Neutrophil (primary cell): ENCODE measurements around the gene S1PR4.
A peak's percentile ranks its signal among the peaks of the same experiment; 100 is the strongest.

ENCODE experiments used
- H3K27ac ChIP-seq: fragments of 200-600 bp; sonication (generic); 2 replicates; pipeline ENCODE4 v1.5.1; 2016; ENCODE audit warnings: mild to moderate bottlenecking, moderate library complexity
- H3K27me3 ChIP-seq: fragments of 200-600 bp; sonication (generic); 2 replicates; pipeline ENCODE4 v1.6.0; 2016; ENCODE audit warnings: mild to moderate bottlenecking
- H3K36me3 ChIP-seq: fragments of 200-600 bp; sonication (generic); 2 replicates; pipeline ENCODE4 v1.5.1; 2017
- H3K4me1 ChIP-seq, 2 experiments: fragments of 200-600 bp in 1 of 2; sonication (generic) in 1 of 2; 1 replicate in 1 of 2; 2 replicates in 1 of 2; pipeline versions ENCODE4 v1.5.1 to v1.6.1; 2013 to 2016; ENCODE audit warnings: low read depth in 1 of 2, low read length in 1 of 2, mild to moderate bottlenecking in 1 of 2, moderate library complexity in 1 of 2; ENCODE audit not compliant: control insufficient read depth in 1 of 2, insufficient read depth in 1 of 2
- H3K4me3 ChIP-seq, 2 experiments: fragments of 200-600 bp in 1 of 2; sonication (generic) in 1 of 2; 1 replicate in 1 of 2; 2 replicates in 1 of 2; pipeline ENCODE4 v1.5.1; 2013 to 2016; ENCODE audit warnings: low read depth in 1 of 2, low read length in 1 of 2, mild to moderate bottlenecking in 1 of 2, moderate library complexity in 1 of 2
- H3K9me3 ChIP-seq: fragments of 200-600 bp; sonication (generic); 2 replicates; pipeline ENCODE4 v1.5.1; 2016
- CTCF ChIP-seq: fragments of 200-600 bp; sonication (generic); IDR thresholded peaks from 2 replicates; pipeline ENCODE4 v1.5.1; 2016; ENCODE audit warnings: antibody characterized with exemption

Gene S1PR4

GRCh38 chr19:3135961-3136683 is 42.4 kb upstream of the S1PR4 start, which contains the start of gene GNA15:
Gene GNA15, plus strand, starts transcription at chr19:3136033. Its CDS starts 418 bp downstream, at chr19:3136451.
- H3K4me3 ChIP-seq = peak within 1 kb of the TSS; percentile 67 to 76
- peak within 1 kb of the TSS; percentile 70 for H3K27ac ChIP-seq

GRCh38 chr19:3136684-3137055 is 41.9 kb upstream of the S1PR4 start:
- peaks cover 46 to 47% of the 10 kb centered on the region in 2 experiments for H3K4me1 ChIP-seq
- no peaks in the 10 kb centered on the region for H3K36me3 ChIP-seq
- H3K4me3 ChIP-seq = peak overlapping the region; percentile 67 to 76
- no peaks in the 10 kb centered on the region for H3K9me3 ChIP-seq
- no peak for TF ChIP-seq CTCF
- H3K27ac ChIP-seq = peak overlapping the region; percentile 70
- no peaks in the 10 kb centered on the region for H3K27me3 ChIP-seq

More at GRCh38 chr19:3135961-3136683, 42.4 kb upstream of the S1PR4 start, which contains the start of gene GNA15:
- peaks cover 41 to 42% of the 10 kb centered on the region in 2 experiments for H3K4me1 ChIP-seq
- no peaks in the 10 kb centered on the region for H3K9me3 ChIP-seq
- H3K27me3 ChIP-seq = no peaks in the 10 kb centered on the region
- H3K36me3 ChIP-seq = no peaks in the 10 kb centered on the region
- no peak for TF ChIP-seq CTCF

- peaks cover 51 to 52% of the 10 kb centered on the region in 2 experiments for H3K4me1 ChIP-seq
- H3K36me3 ChIP-seq = no peaks in the 10 kb centered on the region
- no peaks in the 10 kb centered on the region for H3K27me3 ChIP-seq
- H3K27ac ChIP-seq = peak overlapping the region; percentile 70
- H3K9me3 ChIP-seq = no peaks in the 10 kb centered on the region
- H3K4me3 ChIP-seq = peak overlapping the region in 1 of 2 experiments; percentile 76
- no peak for TF ChIP-seq CTCF
Measured at GRCh38 chr19:3137119-3137518, 41.5 kb upstream of the S1PR4 start.

DNA sequence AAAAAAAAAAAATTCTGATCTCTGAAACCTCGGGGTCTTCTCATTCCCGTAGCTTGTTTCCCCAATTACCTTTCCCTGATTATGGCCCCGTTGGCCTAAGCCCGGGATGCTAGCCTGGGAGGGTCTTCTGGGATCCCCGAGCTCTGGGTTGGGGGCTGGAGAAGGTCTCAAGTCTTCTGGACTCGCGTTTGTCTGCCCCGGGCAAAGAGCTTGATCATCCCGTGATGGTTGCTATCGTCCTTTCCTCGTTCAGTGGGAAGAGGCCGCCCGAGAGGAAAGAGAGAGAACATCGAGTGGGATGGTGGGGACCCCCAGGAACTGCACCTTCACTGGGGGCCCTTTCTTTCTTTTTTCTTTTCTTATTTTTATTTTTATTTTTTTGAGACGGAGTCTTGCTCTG is 40.3 kb upstream of the S1PR4 start:
- Histone ChIP-seq H3K36me3 (no peaks in the 10 kb centered on the region), H3K9me3 (no peaks in the 10 kb centered on the region), H3K4me3 (no peak overlapping the region), H3K4me1 (peaks cover 47 to 49% of the 10 kb centered on the region in 2 experiments), H3K27me3 (no peaks in the 10 kb centered on the region), H3K27ac (no peak overlapping the region)
- no peak for TF ChIP-seq CTCF

- H3K27ac ChIP-seq = peak overlapping the region; percentile 90
- peaks cover 44 to 46% of the 10 kb centered on the region in 2 experiments for H3K4me1 ChIP-seq
Measured at GRCh38 chr19:3140667-3141038, 37.9 kb upstream of the S1PR4 start.

More at GRCh38 chr19:3140667-3141038, 37.9 kb upstream of the S1PR4 start:
- no peaks in the 10 kb centered on the region for H3K36me3 ChIP-seq
- H3K4me3 ChIP-seq = no peak overlapping the region
- H3K9me3 ChIP-seq = no peaks in the 10 kb centered on the region
- TF ChIP-seq CTCF = no peak
- no peaks in the 10 kb centered on the region for H3K27me3 ChIP-seq
